GM12864 (cell line): ENCODE measurements around the gene FAM120B.

Source experiments
- DNase-seq: peaks from one replicate; pipeline ENCODE4 v3.0.0-alpha.2; 2011; ENCODE audit warnings: low read depth
- H3K4me3 ChIP-seq: 2 replicates; pipeline ENCODE4 v1.5.1; 2011; ENCODE audit warnings: mild to moderate bottlenecking, low read depth, low read length, control low read depth
- CTCF ChIP-seq: IDR thresholded peaks from 2 replicates; pipeline ENCODE4 v1.5.1; 2011; ENCODE audit warnings: low read depth, mild to moderate bottlenecking, moderate library complexity, low read length, control low read depth, inconsistent platforms; ENCODE audit errors: missing control alignments

The FAM120B gene

GRCh38 chr6:170433163-170434116 lies 126.9 kb downstream of the FAM120B start:
- TF ChIP-seq CTCF, result no peak
- H3K4me3 ChIP-seq, result no peak overlapping the region
- no peak for DNase-seq

- no peak for DNase-seq
- TF ChIP-seq CTCF, result no peak
- no peak overlapping the region for H3K4me3 ChIP-seq
These were observed 127.7 kb downstream of the FAM120B start for GRCh38 chr6:170434117-170434820.

- no peak overlapping the region for H3K4me3 ChIP-seq
- no peak for DNase-seq
- no peak for TF ChIP-seq CTCF
These were observed 128.2 kb downstream of the FAM120B start for GRCh38 chr6:170434821-170435155.

- no peak for TF ChIP-seq CTCF
- no peak for DNase-seq
- H3K4me3 ChIP-seq, result no peak overlapping the region
These were observed 129.2 kb downstream of the FAM120B start for GRCh38 chr6:170435766-170436165.

- no peak for DNase-seq
- H3K4me3 ChIP-seq, result no peak overlapping the region
- TF ChIP-seq CTCF, result no peak
These were observed 129.8 kb downstream of the FAM120B start for GRCh38 chr6:170436209-170436809.

- no peak for TF ChIP-seq CTCF
- H3K4me3 ChIP-seq, result no peak overlapping the region
- no peak for DNase-seq
These were observed 131.3 kb downstream of the FAM120B start for GRCh38 chr6:170437719-170438401.
